Coronary artery (tissue), 2 donors: ENCODE data around the gene KIFAP3.

ENCODE experiments used
- DNase-seq: peaks from one replicate; pipeline ENCODE4 v3.0.0-alpha.2; 2017; ENCODE audit warnings: low spot score
- H3K27ac ChIP-seq, 2 donors: fragments of 200-600 bp; sonication (generic); one replicate each; pipeline ENCODE4 v1.5.1; 2016 to 2019
- H3K4me3 ChIP-seq: fragments of 200-600 bp; sonication (generic); 2 replicates; pipeline ENCODE4 v1.5.1; 2016; ENCODE audit warnings: mild to moderate bottlenecking, moderate library complexity
- TF ChIP-seq, protein P1 (sequence below): fragments of 200-600 bp; sonication (generic); IDR thresholded peaks from one replicate; pipeline ENCODE4 v1.5.1; 2019; ENCODE audit warnings: antibody characterized with exemption

Gene KIFAP3

DNA sequence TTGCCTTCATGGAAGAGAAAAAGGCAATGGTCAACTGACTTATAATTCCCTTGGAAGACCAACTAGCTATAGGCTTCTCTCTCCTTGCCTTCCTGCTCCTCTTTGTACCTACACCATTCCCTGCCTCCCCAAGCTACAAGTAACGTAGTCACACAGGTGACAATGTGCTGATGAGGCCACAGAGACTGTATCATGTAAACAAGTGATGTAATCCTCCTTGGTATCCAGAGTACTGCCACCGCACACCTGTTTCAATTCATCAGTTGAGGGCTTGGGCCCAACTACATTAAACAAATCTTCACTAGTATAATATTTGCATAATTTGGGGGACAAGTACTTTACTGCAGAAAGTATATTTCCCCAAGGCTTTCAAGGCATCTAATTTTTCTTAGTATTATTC is 104.4 kb downstream of the KIFAP3 start:
- H3K27ac ChIP-seq: no peak overlapping the region
- no peak overlapping the region for H3K4me3 ChIP-seq
- DNase-seq: no peak
- TF ChIP-seq, protein P1, sequence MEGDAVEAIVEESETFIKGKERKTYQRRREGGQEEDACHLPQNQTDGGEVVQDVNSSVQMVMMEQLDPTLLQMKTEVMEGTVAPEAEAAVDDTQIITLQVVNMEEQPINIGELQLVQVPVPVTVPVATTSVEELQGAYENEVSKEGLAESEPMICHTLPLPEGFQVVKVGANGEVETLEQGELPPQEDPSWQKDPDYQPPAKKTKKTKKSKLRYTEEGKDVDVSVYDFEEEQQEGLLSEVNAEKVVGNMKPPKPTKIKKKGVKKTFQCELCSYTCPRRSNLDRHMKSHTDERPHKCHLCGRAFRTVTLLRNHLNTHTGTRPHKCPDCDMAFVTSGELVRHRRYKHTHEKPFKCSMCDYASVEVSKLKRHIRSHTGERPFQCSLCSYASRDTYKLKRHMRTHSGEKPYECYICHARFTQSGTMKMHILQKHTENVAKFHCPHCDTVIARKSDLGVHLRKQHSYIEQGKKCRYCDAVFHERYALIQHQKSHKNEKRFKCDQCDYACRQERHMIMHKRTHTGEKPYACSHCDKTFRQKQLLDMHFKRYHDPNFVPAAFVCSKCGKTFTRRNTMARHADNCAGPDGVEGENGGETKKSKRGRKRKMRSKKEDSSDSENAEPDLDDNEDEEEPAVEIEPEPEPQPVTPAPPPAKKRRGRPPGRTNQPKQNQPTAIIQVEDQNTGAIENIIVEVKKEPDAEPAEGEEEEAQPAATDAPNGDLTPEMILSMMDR: no peak

DNA sequence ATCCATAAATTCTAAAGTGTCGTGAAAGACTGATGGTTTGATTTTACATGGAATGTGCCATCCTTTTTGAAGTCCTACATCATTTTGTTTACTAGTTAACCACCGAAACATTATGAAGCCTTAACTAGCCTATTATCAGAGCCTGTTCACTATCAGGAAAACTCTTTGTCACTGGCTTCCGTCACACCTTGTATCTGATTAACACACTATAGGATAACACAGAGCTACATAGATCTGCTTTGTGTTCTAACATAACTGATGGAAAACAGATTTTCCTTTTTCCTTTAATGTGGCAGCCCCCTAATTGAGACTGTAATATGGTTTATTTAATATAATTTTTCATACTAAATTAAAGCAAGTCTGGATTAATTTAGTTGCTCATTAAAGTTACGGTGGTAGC is 106.3 kb downstream of the KIFAP3 start:
- no peak for DNase-seq
- H3K27ac ChIP-seq: no peak overlapping the region
- TF ChIP-seq, protein P1: no peak
- no peak overlapping the region for H3K4me3 ChIP-seq

DNA sequence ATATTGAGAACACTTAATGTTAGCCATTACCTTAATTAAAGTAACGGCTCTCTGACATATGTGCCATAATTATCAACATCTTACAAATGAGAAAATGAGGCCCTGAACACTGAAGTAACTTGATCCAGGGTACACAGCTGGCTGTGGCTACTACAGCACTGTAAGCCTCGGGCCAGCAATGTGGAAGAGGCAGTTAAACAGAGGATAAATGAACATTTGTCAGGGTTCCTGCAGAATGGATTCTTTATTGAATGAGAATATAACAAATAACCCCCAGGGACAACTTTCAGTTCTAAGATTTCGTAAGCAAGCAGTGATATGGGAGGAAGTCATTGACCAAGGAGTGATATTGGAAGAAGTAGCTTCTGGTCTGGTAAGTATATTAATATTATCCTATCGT is 110.3 kb downstream of the KIFAP3 start:
- TF ChIP-seq, protein P1: no peak
- DNase-seq: no peak
- no peak overlapping the region for H3K27ac ChIP-seq
- no peak overlapping the region for H3K4me3 ChIP-seq

DNA sequence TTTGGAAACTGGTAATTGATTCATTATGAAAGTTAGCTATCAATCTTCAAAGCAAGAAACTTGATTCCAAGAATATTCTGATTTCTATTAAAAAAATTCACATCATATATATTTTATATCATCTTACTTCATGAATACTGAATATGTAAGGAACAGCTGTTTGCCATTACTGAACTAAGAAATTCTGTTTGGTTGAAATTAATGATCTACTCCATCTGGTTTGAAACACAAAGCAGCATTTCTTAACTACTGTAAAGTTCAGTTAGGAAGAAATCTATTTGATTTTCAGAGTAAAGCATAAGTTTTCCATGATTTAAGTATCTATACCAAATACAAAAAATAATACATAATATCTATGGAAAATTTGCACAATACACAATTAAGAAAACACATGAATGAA is 114.8 kb downstream of the KIFAP3 start:
- H3K27ac ChIP-seq: no peak overlapping the region
- no peak overlapping the region for H3K4me3 ChIP-seq
- no peak for DNase-seq
- TF ChIP-seq, protein P1: no peak

DNA sequence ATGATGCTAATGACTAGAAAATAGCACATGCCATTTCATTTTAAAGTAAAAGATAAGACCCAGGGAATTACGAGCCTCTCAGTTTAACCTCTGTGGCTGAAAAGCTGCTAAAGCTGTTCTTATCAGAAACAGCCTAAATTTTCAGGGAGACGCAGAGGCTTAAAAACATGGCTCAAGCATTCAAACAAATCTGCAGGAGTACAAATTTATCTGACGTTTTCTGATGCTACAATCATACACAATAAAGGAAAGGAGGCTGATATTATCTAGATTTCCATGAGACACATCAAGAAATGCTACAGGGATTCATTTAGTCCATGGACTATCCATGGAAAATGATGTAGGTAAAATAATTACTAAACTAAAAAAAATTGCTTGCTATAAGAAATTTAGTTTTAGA is 115.5 kb downstream of the KIFAP3 start:
- Histone ChIP-seq H3K27ac (no peak overlapping the region), H3K4me3 (no peak overlapping the region)
- DNase-seq: no peak
- TF ChIP-seq, protein P1: no peak

DNA sequence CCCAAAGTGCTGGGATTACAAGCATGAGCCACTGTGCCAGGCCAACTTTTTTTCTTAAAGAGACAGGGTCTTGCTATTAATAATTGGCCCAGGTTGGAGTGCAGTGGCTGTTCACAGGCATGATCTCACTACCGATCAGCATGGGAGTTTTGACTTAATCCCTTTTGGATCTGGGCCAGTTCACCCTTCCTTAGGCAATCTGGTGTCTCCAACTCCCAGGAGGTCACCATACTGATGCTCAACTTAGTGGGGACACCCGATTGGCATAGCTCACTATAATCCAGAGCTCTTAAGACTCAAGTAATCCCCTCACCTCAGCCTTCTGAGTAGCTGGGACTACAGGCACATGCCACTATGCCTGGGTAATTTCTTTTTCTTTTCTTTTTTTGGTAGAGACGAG is 116.6 kb downstream of the KIFAP3 start:
- Histone ChIP-seq H3K27ac (no peak overlapping the region), H3K4me3 (no peak overlapping the region)
- no peak for DNase-seq
- TF ChIP-seq, protein P1: no peak

DNA sequence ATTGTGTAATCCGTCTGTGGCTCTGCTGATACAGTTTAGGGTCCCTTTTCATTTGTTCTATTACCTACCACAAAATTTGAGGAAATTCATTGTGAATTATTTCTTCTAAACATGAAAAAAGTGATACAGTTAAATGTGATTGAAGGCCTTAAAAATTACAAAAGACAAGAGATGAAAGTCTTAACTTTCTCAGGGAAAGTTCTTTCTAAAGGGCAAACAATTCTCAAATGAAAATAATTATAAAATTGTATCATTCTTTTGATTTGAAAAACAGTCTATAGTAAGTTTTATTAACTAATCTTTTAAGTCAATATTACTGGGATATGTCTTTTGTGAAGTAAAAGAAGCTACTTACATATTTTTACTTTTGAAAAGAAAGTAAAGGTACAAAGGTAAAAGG is 123.4 kb downstream of the KIFAP3 start:
- no peak for DNase-seq
- Histone ChIP-seq H3K27ac (no peak overlapping the region), H3K4me3 (no peak overlapping the region)
- TF ChIP-seq, protein P1: no peak
